HL-60/S4 treated with retinoic acid at 250 ng/mL for 4 days and 3 days (cell line): Measurements from ENCODE around the gene SDHAF4.
"Not testable (repeated sequence)": the region's sequence is repeated elsewhere in the genome, so short reads cannot be mapped to it uniquely, and the experiment has no call there.

Source experiments
- in situ Hi-C: fragments of 300-500 bp; cut with MboI; formaldehyde crosslinking; loops from 2 replicates; pipeline ENCODE4 v1.7.0; 2022; ENCODE audit warnings: low sequenced_read_pairs

SDHAF4 gene

GRCh38 chr6:70592391-70593117, 25.8 kb downstream of the SDHAF4 start:
- in situ Hi-C loops: no loop called here

GRCh38 chr6:70593118-70593486, 26.4 kb downstream of the SDHAF4 start:
- in situ Hi-C loops: no loop called here

- in situ Hi-C loops: no loop called here
Measured at GRCh38 chr6:70599187-70599586, 32.5 kb downstream of the SDHAF4 start.

- in situ Hi-C loops: no loop called here
Measured at GRCh38 chr6:70601014-70601413, 34.3 kb downstream of the SDHAF4 start.

- in situ Hi-C loops: no loop called here
Measured at GRCh38 chr6:70604254-70604653, 37.5 kb downstream of the SDHAF4 start.

- in situ Hi-C loops: not testable (repeated sequence)
Measured at GRCh38 chr6:70607371-70607770, 40.6 kb downstream of the SDHAF4 start.

- in situ Hi-C loops: not testable (repeated sequence)
Measured at GRCh38 chr6:70609181-70609580, 42.5 kb downstream of the SDHAF4 start.

- in situ Hi-C loops: no loop called here
Measured at GRCh38 chr6:70616728-70617260, 50.1 kb downstream of the SDHAF4 start.

- in situ Hi-C loops: no loop called here
Measured at GRCh38 chr6:70620746-70621145, 54.0 kb downstream of the SDHAF4 start.

GRCh38 chr6:70622461-70622860, 55.7 kb downstream of the SDHAF4 start:
- in situ Hi-C loops: no loop called here

GRCh38 chr6:70625436-70625835, 58.7 kb downstream of the SDHAF4 start:
- in situ Hi-C loops: no loop called here

GRCh38 chr6:70627500-70628254, 60.9 kb downstream of the SDHAF4 start:
- in situ Hi-C loops: no loop called here

- in situ Hi-C loops: no loop called here
Measured at GRCh38 chr6:70629929-70630328, 63.2 kb downstream of the SDHAF4 start.

GRCh38 chr6:70633870-70634269, 67.1 kb downstream of the SDHAF4 start:
- in situ Hi-C loops: no loop called here

GRCh38 chr6:70636596-70636995, 69.9 kb downstream of the SDHAF4 start:
- in situ Hi-C loops: no loop called here

- in situ Hi-C loops: no loop called here
Measured at GRCh38 chr6:70638468-70638867, 71.7 kb downstream of the SDHAF4 start.
